Heart left ventricle (tissue), 13 donors: Measurements from ENCODE around the gene DCUN1D2.

Experiments
- POLR2A ChIP-seq, 2 donors: fragments of 450-650 bp; IDR thresholded peaks; one replicate each; pipeline ENCODE4 v1.6.1; 2017; ENCODE audit warnings: antibody characterized with exemption in 2 of 2, mild to moderate bottlenecking in 2 of 2, moderate library complexity in 2 of 2
- TF ChIP-seq, protein P1 (sequence below), 12 donors: fragments of 200-600 bp; sonication (generic) in 4 of 12; IDR thresholded peaks; one replicate each; pipeline versions ENCODE4 v1.5.0 to v1.8.0; 2018 to 2022; ENCODE audit warnings: antibody characterized with exemption in 12 of 12, mild to moderate bottlenecking in 5 of 12
- donor health status: ischemic (EF 13 %, LVEDD 7.1; RV severe dilation, severe dysfunction).
- donor health status: DM: no; HTN: yes; CAD: no.
- donor health status: DM: no; HTN: no; CAD: no.
- donor health status: ischemic (EF 25% LVEDD 6.9; RV normal size, moderate dysfunction).
- donor health status: ischemic (EF 25% LVEDD 5.7; RV mildly dilated, moderate dysfunction).
- donor health status: ischemic (EF 35%, LVEDD 5.7; RV mildly dilated, moderate dysfunction).
- donor health status: nonischemic (EF 11% LVEDD 7.7; RV severe dilation, severe dysfunction).
- donor health status: DM: yes; HTN: yes; CAD: no.
- donor health status: PGD.
- donor health status: ischemic (EF 29% LVEDD 5.4; RV normal size, mild dysfunction).
- donor health status: nonischemic (EF 23%, LVEDD 6.1; RV moderate dilation, normal function).

DNA sequence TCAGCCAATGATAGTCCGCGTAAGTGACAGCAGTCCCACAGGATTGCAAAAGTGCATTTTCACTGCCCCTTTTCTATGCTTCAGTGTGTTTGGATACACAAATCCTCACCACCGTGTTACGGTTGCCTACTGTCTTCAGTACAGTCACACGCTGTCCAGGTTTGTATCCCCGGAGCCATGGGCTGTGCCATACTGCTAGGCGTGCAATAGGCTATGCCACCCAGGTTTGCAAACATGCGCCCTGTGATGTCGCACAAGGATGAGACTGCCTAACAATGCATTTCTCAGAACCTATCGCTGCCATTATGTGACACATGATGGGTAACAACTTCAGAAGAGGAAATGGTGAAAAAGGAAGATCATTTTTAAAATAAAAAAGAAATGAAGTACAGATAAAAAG, 20.4 kb downstream of the DCUN1D2 start:
- TF ChIP-seq, protein P1, sequence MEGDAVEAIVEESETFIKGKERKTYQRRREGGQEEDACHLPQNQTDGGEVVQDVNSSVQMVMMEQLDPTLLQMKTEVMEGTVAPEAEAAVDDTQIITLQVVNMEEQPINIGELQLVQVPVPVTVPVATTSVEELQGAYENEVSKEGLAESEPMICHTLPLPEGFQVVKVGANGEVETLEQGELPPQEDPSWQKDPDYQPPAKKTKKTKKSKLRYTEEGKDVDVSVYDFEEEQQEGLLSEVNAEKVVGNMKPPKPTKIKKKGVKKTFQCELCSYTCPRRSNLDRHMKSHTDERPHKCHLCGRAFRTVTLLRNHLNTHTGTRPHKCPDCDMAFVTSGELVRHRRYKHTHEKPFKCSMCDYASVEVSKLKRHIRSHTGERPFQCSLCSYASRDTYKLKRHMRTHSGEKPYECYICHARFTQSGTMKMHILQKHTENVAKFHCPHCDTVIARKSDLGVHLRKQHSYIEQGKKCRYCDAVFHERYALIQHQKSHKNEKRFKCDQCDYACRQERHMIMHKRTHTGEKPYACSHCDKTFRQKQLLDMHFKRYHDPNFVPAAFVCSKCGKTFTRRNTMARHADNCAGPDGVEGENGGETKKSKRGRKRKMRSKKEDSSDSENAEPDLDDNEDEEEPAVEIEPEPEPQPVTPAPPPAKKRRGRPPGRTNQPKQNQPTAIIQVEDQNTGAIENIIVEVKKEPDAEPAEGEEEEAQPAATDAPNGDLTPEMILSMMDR (IDR thresholded peaks at IDR 0.05): no peak
- TF ChIP-seq POLR2A (IDR thresholded peaks at IDR 0.05): no peak
